ENCODE measurements around the gene MMP24.

MMP24 gene

DNA sequence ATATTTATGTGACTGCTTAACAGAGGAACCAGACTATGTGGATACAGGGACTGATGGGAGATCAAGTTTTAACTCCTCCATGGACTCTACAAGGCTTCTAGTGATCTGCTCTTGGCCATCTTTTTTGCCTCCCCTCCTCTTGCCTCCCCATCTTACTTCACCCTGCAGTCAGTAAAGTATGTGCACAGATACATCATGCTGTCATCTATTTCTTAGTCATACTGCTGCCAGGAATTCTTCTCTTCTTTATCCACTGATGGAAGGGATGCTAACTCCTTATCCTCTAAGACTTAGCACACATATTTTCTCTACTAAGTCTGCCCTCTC, 93.3 kb downstream of the MMP24 start:
- H3K27ac ChIP-seq, result no peak overlapping the region
- H3K36me3 ChIP-seq (ENCODE audit: insufficient read depth, low read length), result peaks cover 4% of the 10 kb centered on the region; the same call in 1 of the 2 replicates
- H3K9me3 ChIP-seq (ENCODE audit: low read depth, low read length), result no peaks in the 10 kb centered on the region
- H3K4me3 ChIP-seq, result no peak overlapping the region
- no peak for DNase-seq (ENCODE audit: low read depth, low spot score)
- H3K9ac ChIP-seq (ENCODE audit: insufficient read length), result no peak overlapping the region
- TF ChIP-seq POLR2AphosphoS5 (IDR thresholded peaks at IDR 0.05; ENCODE audit: borderline replicate concordance, low read depth, low read length) (no peak), FOXP2 (optimal IDR thresholded peaks at IDR 0.05; ENCODE audit: control extremely low read depth, extremely low read length, insufficient read depth) (no peak), EZH2 (IDR thresholded peaks at IDR 0.05) (no peak)

- no peak for DNase-seq (ENCODE audit: low read depth, low spot score)
- Histone ChIP-seq H3K4me3 (no peak overlapping the region), H3K27ac (no peak overlapping the region), H3K9me3 (ENCODE audit: low read depth, low read length) (no peaks in the 10 kb centered on the region), H3K36me3 (ENCODE audit: insufficient read depth, low read length) (peaks cover 11% of the 10 kb centered on the region; the same call in 1 of the 2 replicates), H3K9ac (ENCODE audit: insufficient read length) (no peak overlapping the region)
- TF ChIP-seq FOXP2 (optimal IDR thresholded peaks at IDR 0.05; ENCODE audit: control extremely low read depth, extremely low read length, insufficient read depth) (no peak), EZH2 (IDR thresholded peaks at IDR 0.05) (no peak), POLR2AphosphoS5 (IDR thresholded peaks at IDR 0.05; ENCODE audit: borderline replicate concordance, low read depth, low read length) (no peak)
Measured at GRCh38 chr20:35320396-35321126, 94.1 kb downstream of the MMP24 start.

DNA sequence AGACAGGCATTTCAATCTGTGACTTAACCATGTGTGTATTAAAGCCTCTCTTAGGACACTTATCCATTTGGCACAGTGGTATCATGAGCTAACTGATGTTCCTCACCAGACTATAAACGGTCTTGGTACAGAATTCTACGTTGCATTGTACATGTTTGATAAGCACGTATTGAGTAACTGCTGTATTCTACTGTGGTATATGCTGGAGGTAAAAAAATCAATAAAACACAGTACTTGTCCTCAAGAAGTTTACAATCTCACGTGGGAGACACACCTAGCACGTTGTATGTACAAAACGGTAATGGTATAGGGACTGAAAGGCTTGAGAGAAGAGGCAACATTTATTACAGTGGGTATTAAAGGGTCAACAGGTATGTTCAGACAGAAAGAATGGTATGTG, 98.9 kb downstream of the MMP24 start:
- TF ChIP-seq POLR2AphosphoS5 (IDR thresholded peaks at IDR 0.05; ENCODE audit: borderline replicate concordance, low read depth, low read length), result no peak
- no peak for TF ChIP-seq FOXP2 (optimal IDR thresholded peaks at IDR 0.05; ENCODE audit: control extremely low read depth, extremely low read length, insufficient read depth)
- TF ChIP-seq EZH2 (IDR thresholded peaks at IDR 0.05), result no peak
- no peak for DNase-seq (ENCODE audit: low read depth, low spot score)
- Histone ChIP-seq H3K27ac (no peak overlapping the region), H3K36me3 (ENCODE audit: insufficient read depth, low read length) (peaks cover 12% of the 10 kb centered on the region; the same call in 1 of the 2 replicates), H3K9ac (ENCODE audit: insufficient read length) (no peak overlapping the region), H3K9me3 (ENCODE audit: low read depth, low read length) (no peaks in the 10 kb centered on the region), H3K4me3 (no peak overlapping the region)

GRCh38 chr20:35326021-35326739, 99.7 kb downstream of the MMP24 start:
- no peak overlapping the region for H3K9ac ChIP-seq (ENCODE audit: insufficient read length)
- H3K27ac ChIP-seq, result no peak overlapping the region

More at GRCh38 chr20:35326021-35326739, 99.7 kb downstream of the MMP24 start:
- H3K36me3 ChIP-seq (ENCODE audit: insufficient read depth, low read length), result peaks cover 12% of the 10 kb centered on the region; the same call in 1 of the 2 replicates
- H3K4me3 ChIP-seq, result no peak overlapping the region
- no peaks in the 10 kb centered on the region for H3K9me3 ChIP-seq (ENCODE audit: low read depth, low read length)
- TF ChIP-seq EZH2 (IDR thresholded peaks at IDR 0.05) (no peak), POLR2AphosphoS5 (IDR thresholded peaks at IDR 0.05; ENCODE audit: borderline replicate concordance, low read depth, low read length) (no peak), FOXP2 (optimal IDR thresholded peaks at IDR 0.05; ENCODE audit: control extremely low read depth, extremely low read length, insufficient read depth) (no peak)
- no peak for DNase-seq (ENCODE audit: low read depth, low spot score)
